BE2C (cell line): ENCODE measurements around the gene CORO2B.

Experiments used
- DNase-seq: peaks from one replicate; pipeline ENCODE4 v3.0.0-alpha.2; 2020
- H3K27me3 ChIP-seq: fragments of 250-450 bp; sonication (Bioruptor Pico); 2 replicates; pipeline ENCODE4 v1.5.1; 2020; ENCODE audit warnings: mild to moderate bottlenecking
- H3K36me3 ChIP-seq: fragments of 250-450 bp; sonication (Bioruptor Pico); 2 replicates; pipeline ENCODE4 v1.5.1; 2020; ENCODE audit warnings: mild to moderate bottlenecking
- H3K4me1 ChIP-seq: fragments of 250-450 bp; sonication (Bioruptor Pico); 2 replicates; pipeline ENCODE4 v1.5.1; 2020
- H3K4me3 ChIP-seq: 2 replicates; pipeline ENCODE4 v1.5.1; 2011; ENCODE audit warnings: low read depth, low read length
- H3K9me3 ChIP-seq: fragments of 250-450 bp; sonication (Bioruptor Pico); 2 replicates; pipeline ENCODE4 v1.5.1; 2020
- TF ChIP-seq, protein P1 (sequence below): IDR thresholded peaks from 2 replicates; pipeline ENCODE4 v1.5.1; 2012; ENCODE audit warnings: mild to moderate bottlenecking, low read depth, low read length

CORO2B gene

GRCh38 chr15:68615301-68615700, 36.5 kb downstream of the CORO2B start:
- no peaks in the 10 kb centered on the region for H3K27me3 ChIP-seq
- H3K4me1 ChIP-seq = peaks cover 43% of the 10 kb centered on the region
- H3K4me3 ChIP-seq = no peak overlapping the region
- H3K36me3 ChIP-seq = no peaks in the 10 kb centered on the region
- TF ChIP-seq, protein P1, sequence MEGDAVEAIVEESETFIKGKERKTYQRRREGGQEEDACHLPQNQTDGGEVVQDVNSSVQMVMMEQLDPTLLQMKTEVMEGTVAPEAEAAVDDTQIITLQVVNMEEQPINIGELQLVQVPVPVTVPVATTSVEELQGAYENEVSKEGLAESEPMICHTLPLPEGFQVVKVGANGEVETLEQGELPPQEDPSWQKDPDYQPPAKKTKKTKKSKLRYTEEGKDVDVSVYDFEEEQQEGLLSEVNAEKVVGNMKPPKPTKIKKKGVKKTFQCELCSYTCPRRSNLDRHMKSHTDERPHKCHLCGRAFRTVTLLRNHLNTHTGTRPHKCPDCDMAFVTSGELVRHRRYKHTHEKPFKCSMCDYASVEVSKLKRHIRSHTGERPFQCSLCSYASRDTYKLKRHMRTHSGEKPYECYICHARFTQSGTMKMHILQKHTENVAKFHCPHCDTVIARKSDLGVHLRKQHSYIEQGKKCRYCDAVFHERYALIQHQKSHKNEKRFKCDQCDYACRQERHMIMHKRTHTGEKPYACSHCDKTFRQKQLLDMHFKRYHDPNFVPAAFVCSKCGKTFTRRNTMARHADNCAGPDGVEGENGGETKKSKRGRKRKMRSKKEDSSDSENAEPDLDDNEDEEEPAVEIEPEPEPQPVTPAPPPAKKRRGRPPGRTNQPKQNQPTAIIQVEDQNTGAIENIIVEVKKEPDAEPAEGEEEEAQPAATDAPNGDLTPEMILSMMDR = no peak
- no peaks in the 10 kb centered on the region for H3K9me3 ChIP-seq
- DNase-seq = no peak

DNA sequence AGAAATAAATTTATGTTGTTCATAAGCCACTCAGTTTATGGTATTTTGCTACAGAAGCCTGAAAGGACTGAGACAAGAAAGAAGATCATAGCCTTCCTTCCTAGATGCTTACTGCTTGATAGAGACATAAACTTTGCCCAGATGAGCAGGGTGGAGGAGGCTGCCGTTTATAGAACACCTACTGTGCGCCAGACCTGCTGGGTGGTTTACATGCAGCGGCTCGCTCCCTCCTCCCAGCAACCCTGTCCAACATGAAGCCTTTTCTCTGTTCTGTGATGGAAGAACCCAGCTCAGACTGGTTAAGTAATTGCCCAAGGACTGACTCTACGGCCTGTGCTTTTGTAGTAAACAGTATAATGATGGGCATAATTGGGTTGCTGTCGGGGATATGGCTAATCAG, 37.0 kb downstream of the CORO2B start:
- no peaks in the 10 kb centered on the region for H3K36me3 ChIP-seq
- no peaks in the 10 kb centered on the region for H3K9me3 ChIP-seq
- no peak overlapping the region for H3K4me3 ChIP-seq
- TF ChIP-seq, protein P1 = no peak
- no peak for DNase-seq
- H3K4me1 ChIP-seq = peaks cover 46% of the 10 kb centered on the region
- no peaks in the 10 kb centered on the region for H3K27me3 ChIP-seq

GRCh38 chr15:68616397-68616796, 37.6 kb downstream of the CORO2B start:
- H3K27me3 ChIP-seq = no peaks in the 10 kb centered on the region
- H3K4me3 ChIP-seq = no peak overlapping the region
- peaks cover 51% of the 10 kb centered on the region for H3K4me1 ChIP-seq
- TF ChIP-seq, protein P1 = no peak
- no peaks in the 10 kb centered on the region for H3K36me3 ChIP-seq
- DNase-seq = peak; percentile 67
- no peaks in the 10 kb centered on the region for H3K9me3 ChIP-seq

DNA sequence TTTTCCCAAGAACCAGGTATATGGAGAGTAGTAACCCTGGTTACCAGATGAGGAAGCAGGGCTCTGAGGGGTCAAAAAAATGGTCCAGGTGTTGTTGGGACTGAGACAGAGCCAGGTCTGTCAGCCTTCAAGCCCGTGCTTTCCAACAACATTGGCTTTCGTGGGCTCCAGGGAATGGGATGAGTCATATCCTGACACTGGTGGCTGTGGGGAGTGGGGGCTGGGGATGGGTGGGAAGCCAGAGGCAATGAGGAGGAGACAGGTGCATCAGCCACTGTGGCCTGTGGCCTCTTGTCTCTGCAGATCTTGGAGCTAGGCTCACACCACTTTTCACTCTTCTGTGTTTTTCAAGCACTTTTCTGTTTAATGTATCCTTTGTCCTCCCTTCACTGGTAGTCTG, 38.2 kb downstream of the CORO2B start:
- peaks cover 52% of the 10 kb centered on the region for H3K4me1 ChIP-seq
- peak; percentile 51 for DNase-seq
- no peaks in the 10 kb centered on the region for H3K27me3 ChIP-seq
- H3K36me3 ChIP-seq = no peaks in the 10 kb centered on the region
- H3K9me3 ChIP-seq = no peaks in the 10 kb centered on the region
- H3K4me3 ChIP-seq = no peak overlapping the region
- TF ChIP-seq, protein P1 = no peak

- TF ChIP-seq, protein P1 = no peak
- Histone ChIP-seq H3K36me3 (no peaks in the 10 kb centered on the region), H3K4me1 (peaks cover 52% of the 10 kb centered on the region), H3K4me3 (no peak overlapping the region), H3K27me3 (no peaks in the 10 kb centered on the region), H3K9me3 (no peaks in the 10 kb centered on the region)
- DNase-seq = no peak
Observed at GRCh38 chr15:68617777-68618176, 39.0 kb downstream of the CORO2B start.

DNA sequence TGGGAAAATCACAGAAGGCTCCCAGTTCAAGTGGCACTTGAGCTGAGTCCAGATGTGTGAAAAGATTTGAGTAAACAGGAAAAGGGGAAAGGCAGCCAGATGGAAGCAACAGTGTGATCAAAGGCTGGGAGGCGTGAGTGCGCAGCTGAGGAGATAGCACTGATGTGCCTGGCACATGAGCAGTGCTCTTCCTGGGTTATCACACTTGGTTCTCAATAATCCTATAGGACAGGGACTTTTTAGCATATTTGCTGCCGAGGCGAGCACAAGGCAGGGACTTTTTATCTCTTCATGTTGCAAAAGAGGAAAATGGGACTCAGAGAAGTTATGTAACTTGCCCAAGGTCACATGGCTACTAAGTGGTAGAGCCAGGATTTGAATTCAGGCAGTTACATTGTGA, 39.6 kb downstream of the CORO2B start:
- Histone ChIP-seq H3K9me3 (no peaks in the 10 kb centered on the region), H3K4me1 (peaks cover 52% of the 10 kb centered on the region), H3K27me3 (no peaks in the 10 kb centered on the region), H3K36me3 (no peaks in the 10 kb centered on the region), H3K4me3 (no peak overlapping the region)
- TF ChIP-seq, protein P1 = no peak
- DNase-seq = no peak
